ENCODE measurements around the gene POLR3GL.

- TF ChIP-seq CTCF (conservative IDR thresholded peaks at IDR 0.05; ENCODE audit: low read length) (no peak), EZH2phosphoT487 (IDR thresholded peaks at IDR 0.05; ENCODE audit: borderline replicate concordance, low read depth, low read length) (no peak)
These were observed 37.8 kb upstream of the POLR3GL start for GRCh38 chr1:145926686-145927062.
